DMS53 (cell line): ENCODE data around the gene TEX35.
"Not testable (repeated sequence)": the region's sequence is repeated elsewhere in the genome, so short reads cannot be mapped to it uniquely, and the experiment has no call there.

Experiments
- DNase-seq: peaks from one replicate; lab custom pipeline; 2025; lab: John Stamatoyannopoulos, UW

TEX35 gene

GRCh38 chr1:178541829-178542553 lies 29.1 kb downstream of the TEX35 start:
- peak; percentile 87 for DNase-seq

- peak; percentile 88 for DNase-seq
These were observed 29.8 kb downstream of the TEX35 start for GRCh38 chr1:178542554-178543289.

- DNase-seq = peak; percentile 81
These were observed 30.3 kb downstream of the TEX35 start for GRCh38 chr1:178543290-178543607.

GRCh38 chr1:178544531-178544930 lies 31.6 kb downstream of the TEX35 start:
- DNase-seq = no peak

GRCh38 chr1:178548108-178548507 lies 35.2 kb downstream of the TEX35 start:
- peak; percentile 34 for DNase-seq

- no peak for DNase-seq
These were observed 38.4 kb downstream of the TEX35 start for GRCh38 chr1:178551307-178551706.

- DNase-seq = no peak
These were observed 39.0 kb downstream of the TEX35 start for GRCh38 chr1:178551940-178552339.

- DNase-seq = no peak
These were observed 39.9 kb downstream of the TEX35 start for GRCh38 chr1:178552856-178553255.

- not testable (repeated sequence) for DNase-seq
These were observed 41.4 kb downstream of the TEX35 start for GRCh38 chr1:178554351-178554750.

GRCh38 chr1:178555613-178556012 lies 42.7 kb downstream of the TEX35 start:
- not testable (repeated sequence) for DNase-seq

- DNase-seq = not testable (repeated sequence)
These were observed 45.9 kb downstream of the TEX35 start for GRCh38 chr1:178558816-178559215.

- no peak for DNase-seq
These were observed 48.0 kb downstream of the TEX35 start for GRCh38 chr1:178560871-178561376.

- DNase-seq = no peak
These were observed 50.4 kb downstream of the TEX35 start for GRCh38 chr1:178563099-178563820.

GRCh38 chr1:178564086-178564782 lies 51.3 kb downstream of the TEX35 start:
- DNase-seq = no peak

- DNase-seq = no peak
These were observed 51.9 kb downstream of the TEX35 start for GRCh38 chr1:178564783-178565180.

- no peak for DNase-seq
These were observed 52.7 kb downstream of the TEX35 start for GRCh38 chr1:178565586-178565985.

- no peak for DNase-seq
These were observed 53.3 kb downstream of the TEX35 start for GRCh38 chr1:178566187-178566586.

GRCh38 chr1:178571807-178572206 lies 58.9 kb downstream of the TEX35 start:
- DNase-seq = no peak
